GM18907 (cell line): ENCODE measurements around the gene MVB12B.

ENCODE experiments used
- ATAC-seq: cut with Tn5 transposase; IDR thresholded peaks from one replicate; pipeline ENCODE4 v1.9.1; 2021; ENCODE audit warnings: mild to moderate bottlenecking, moderate library complexity; ENCODE audit not compliant: unreplicated experiment

MVB12B gene

GRCh38 chr9:126514037-126514821, 187.6 kb downstream of the MVB12B start:
- ATAC-seq, result no peak

DNA sequence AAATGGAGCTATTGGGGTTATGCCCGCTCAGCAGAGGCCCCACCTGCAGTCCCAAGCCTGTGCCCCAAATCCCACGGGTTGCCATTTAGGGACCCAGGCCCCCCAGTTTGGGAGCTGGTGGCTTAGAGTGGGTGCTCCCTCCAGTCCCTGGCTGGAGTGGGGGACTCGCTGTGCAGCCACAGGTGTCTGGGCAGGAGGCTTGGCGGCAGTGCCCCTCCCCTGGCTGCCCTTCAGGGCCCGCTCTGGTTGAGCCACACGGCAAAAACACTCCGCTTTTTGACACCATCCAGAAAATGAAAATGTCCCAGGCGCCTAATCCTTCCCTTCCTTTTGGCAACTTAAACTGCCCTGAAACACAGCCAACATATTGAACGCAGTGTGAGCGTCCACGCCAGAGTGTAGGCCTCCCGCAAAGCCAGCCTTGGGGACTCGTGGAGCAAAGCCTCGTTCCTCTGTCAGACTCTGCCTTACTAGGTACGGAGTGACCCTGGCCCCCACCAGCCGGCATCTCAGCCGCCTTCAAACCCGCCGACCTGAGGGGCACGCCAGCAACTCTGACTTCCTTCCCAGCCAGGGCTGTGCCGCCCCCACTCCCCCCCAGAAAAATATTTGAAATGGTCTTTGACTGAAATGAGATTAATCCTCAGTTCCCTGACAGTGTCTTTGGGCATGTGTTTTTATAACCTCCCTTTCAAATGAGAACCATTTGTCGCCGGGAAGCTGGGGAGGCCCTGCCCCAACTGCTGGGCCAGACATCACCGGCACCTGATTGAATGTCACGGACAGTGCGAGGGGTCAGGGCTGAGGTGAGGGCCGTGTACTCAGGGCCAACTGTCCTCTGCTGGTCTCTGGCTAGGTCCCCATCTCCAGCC, 188.6 kb downstream of the MVB12B start:
- ATAC-seq, result no peak

DNA sequence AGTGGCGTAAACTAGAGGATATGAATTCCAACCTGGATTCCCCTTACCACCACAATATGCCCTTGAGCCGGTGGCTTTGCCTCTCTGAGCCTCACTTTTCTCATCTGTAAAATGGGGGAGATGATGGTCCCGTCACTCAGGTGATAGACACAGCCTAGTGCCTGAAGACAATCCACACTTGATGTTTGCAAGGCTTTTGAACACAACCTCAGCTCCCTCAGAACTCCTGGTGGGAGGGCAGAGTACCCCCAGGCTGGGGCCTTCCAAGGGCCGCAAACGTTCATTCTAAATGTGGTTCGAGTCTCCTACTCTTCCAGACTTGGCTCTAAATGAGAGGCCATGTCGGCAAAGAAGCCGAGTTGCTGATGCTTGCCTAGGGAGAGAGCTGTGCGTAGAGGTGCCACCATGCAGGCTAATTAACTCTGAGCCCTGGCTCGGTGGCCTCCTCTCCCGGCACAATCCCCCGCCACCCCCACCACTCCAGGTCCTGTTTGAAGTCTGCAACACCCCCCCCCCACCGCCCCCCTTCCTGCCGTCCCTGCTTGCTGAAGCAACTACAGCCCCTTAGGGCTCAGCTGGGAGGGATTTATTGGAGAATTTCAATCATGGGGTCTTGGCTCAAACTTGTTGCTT, 189.4 kb downstream of the MVB12B start:
- no peak for ATAC-seq

DNA sequence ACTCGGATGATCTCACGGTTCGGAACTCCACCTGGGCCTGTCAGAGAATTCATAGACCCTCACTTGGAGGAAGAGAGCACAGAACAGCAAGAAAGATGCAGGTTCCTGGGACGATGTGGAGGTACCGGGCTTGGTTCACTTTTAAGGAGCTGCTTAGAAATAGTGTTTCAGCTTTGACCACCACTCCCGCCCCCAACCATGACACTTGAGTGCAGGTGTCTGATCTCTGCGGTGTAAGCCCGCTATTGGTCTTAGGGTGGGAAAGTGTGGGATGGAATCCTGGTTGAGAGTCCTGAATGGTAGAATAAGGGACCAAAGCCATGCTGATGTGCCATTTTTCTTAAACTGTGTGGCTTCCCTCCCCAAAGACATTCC, 189.9 kb downstream of the MVB12B start:
- no peak for ATAC-seq

- ATAC-seq, result no peak
These were observed 190.6 kb downstream of the MVB12B start for GRCh38 chr9:126516936-126517832.

GRCh38 chr9:126517833-126518356, 191.3 kb downstream of the MVB12B start:
- ATAC-seq, result no peak

- no peak for ATAC-seq
These were observed 192.1 kb downstream of the MVB12B start for GRCh38 chr9:126518763-126519162.

- no peak for ATAC-seq
These were observed 193.2 kb downstream of the MVB12B start for GRCh38 chr9:126519660-126520420.

DNA sequence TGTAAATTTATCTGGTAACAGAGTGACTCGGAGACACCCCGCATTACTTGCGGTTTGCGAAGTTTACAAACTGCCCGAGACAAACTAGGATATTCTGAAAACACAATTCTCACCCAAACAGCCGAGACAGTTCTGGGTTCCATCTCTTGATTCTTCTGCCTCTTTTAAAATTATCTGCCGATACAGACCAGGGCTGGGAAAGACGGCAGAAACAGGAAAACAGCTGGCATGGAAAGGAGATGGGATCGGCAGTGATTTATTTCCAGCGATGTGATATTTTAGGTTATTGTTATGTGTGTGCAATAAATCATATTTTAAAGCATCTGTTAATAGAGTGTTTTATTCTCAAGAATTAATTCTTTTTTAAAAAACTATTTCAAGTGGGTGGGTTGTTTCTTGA, 193.8 kb downstream of the MVB12B start:
- no peak for ATAC-seq

- no peak for ATAC-seq
These were observed 194.5 kb downstream of the MVB12B start for GRCh38 chr9:126521089-126521488.

- no peak for ATAC-seq
These were observed 194.9 kb downstream of the MVB12B start for GRCh38 chr9:126521551-126521950.

- no peak for ATAC-seq
These were observed 195.5 kb downstream of the MVB12B start for GRCh38 chr9:126521976-126522590.

GRCh38 chr9:126522612-126523356, 196.2 kb downstream of the MVB12B start:
- no peak for ATAC-seq

GRCh38 chr9:126523611-126524111, 197.0 kb downstream of the MVB12B start:
- no peak for ATAC-seq

DNA sequence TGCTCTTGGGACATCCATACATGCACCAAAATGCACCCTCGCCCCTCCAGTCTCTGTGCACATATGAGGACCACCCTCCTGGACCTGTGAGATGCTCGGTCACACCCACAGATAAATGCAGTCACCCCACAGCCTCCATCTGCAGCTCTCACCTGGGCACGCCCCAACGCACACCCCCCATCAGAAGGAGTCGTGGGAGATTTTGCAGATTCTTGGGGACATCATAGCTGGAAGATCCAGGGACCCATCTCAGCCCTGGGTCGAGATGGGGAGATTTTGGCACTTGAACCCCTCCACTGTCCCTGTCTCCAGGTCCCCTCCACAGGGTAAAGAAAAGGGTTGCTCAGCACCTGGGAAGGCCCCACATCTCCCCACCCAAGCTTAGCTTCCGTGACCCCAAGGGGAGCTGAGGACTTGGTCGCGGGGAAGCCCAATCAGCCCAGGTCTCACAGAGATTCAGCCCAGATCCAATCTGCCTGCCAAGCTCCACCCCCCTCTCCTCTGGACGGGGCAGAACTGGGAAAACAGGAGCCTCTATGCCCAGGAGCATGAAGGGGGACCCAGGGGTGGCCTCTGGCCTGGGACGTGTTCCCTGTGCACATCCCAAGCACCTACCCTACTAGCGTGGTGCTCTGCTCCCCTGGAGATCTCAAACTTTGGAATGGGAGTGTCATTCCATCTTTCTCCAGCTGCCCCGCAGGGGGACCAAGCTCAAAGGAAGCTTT, 197.9 kb downstream of the MVB12B start:
- ATAC-seq, result no peak

DNA sequence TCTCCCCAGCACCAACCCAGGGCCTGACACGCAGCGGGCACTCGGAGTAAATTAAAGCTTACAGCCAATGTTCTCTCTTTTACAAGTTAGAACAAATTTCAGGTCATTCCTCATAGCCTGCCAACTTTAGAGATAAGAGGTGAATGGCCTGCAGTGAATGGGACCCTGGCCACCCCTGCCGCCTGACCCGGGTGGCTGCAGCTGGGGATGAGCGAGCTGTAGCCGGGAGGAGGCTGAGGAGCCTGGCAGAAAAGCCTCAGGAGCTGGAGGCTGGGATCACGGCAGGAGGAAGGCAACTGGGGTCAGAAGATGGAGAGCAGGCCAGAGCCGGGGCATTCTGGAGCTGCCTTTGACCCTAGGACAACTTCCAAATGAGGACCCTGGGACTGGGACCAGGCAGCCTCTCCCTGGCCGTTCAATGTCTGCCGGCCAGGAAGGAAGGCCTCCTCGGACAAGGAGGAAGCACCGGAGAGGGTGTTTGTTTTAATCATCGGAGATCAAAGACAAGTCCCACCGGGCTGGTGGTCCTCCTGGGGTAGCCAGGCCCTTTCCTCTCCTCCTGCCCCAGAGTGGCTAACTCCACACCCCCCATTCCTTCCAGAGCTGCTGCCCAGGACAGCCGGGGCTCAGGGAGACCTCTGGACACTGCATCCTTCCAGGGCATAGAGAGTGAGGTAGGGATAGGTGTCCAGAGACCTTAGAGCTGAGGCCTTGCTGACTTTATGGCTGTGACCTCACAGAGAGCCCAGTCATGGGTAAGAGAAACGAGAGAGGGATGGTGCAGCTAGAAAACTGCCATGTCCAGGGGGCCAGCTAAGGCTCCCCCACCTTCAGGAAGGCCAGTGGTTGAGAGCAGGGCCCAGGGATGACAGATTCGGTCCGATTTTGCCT, 199.8 kb downstream of the MVB12B start:
- ATAC-seq, result no peak
